Colonic mucosa (tissue), 4 donors: ENCODE measurements around the gene ADARB2. TPM values are rescaled to one million over a fixed set of nuclear protein-coding genes. Genes with fewer than 3 reads are reported as not detected.
A peak's percentile ranks its signal among the peaks of the same experiment; 100 is the strongest.

Source experiments
- DNase-seq: peaks from one replicate; pipeline ENCODE4 v3.0.0-alpha.2; 2020
- H3K27ac ChIP-seq: fragments of 200-600 bp; one replicate; pipeline ENCODE4 v1.8.0; 2021
- H3K27me3 ChIP-seq: fragments of 200-600 bp; one replicate; pipeline ENCODE4 v1.8.0; 2021
- H3K36me3 ChIP-seq: fragments of 200-600 bp; one replicate; pipeline ENCODE4 v1.8.0; 2021
- H3K4me1 ChIP-seq: fragments of 200-600 bp; one replicate; pipeline ENCODE4 v1.8.0; 2021; ENCODE audit warnings: mild to moderate bottlenecking
- H3K4me3 ChIP-seq: fragments of 200-600 bp; one replicate; pipeline ENCODE4 v1.8.0; 2021
- H3K9ac ChIP-seq, 2 donors: one replicate each; pipeline ENCODE4 v1.7.0; 2013; ENCODE audit warnings: control low read depth in 2 of 2, low read depth in 2 of 2, low read length in 2 of 2
- H3K9me3 ChIP-seq: fragments of 200-600 bp; one replicate; pipeline ENCODE4 v1.8.0; 2021
- CTCF ChIP-seq: fragments of 200-600 bp; IDR thresholded peaks from one replicate; pipeline ENCODE4 v1.8.0; 2022; ENCODE audit warnings: antibody characterized with exemption, mild to moderate bottlenecking
- intact Hi-C: fragments of 100-400 bp; cut with DNase I; formaldehyde crosslinking; loops from one replicate; pipeline ENCODE4 v1.14.1; 2022
- total RNA-seq, 2 donors: library from RNA; stranded (reverse); fragmentation: NEBNext Ultra II Directional in 1 of 2; extraction: Animal tissue kit (Norgen Biotek cat#: 25700) in 1 of 2; gene quantifications; one replicate each; pipeline ENCODE4 v1.2.1, GENCODE V29; 2021
- donor health status: healthy.
- donor health status: DM: no; HTN: no; CAD: no.
- donor health status: DM: no; HTN: no; CAD: no.

ADARB2 gene
- total RNA-seq, 2 donors from 2014 or later: 0.19 TPM; not detected in 1

DNA sequence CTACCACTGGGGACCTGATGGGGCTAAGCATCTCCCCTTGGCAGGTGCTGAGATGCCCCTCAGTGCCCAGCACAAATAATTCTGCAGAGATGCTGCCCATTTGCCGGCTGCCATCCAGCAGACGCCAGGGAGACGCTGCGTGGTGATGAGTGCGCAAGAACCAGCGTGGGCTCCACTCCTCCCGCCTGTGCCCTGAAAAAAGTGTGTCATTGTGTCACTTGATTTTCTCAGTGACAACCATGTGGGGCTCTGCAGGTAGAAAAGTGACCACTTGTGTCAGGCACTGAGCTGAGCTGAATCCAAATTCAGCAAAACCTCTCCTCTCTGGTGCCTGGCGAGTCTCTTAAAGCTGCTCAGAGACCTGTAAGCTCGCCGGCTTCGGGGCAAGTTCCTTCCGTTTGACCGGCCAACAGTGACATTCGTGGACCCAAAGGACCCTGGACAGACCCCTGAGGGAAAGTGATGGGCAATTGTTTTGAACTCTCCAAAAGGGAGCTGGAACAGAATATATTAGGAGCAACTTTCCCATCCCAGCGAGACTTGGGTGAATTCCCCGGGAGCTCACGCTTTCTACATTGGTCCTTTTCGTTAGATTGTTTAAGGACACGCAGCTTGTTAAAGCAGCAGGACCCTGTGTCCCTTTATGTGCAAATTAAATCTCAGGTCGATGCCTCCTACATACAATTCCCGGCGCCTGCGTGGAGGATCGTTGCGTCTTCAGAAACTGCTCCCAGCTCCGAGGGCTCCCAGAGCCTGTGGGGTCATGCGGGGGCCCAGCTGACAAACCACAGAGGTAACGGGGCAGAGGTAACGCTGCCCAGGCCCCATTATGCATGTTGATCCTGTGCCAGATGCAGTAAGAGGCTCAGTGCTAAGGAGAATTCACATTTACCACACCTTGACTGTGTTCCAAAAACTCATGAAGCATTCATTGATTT, 332.7 kb downstream of the ADARB2 start:
- TF ChIP-seq CTCF: no peak
- Histone ChIP-seq H3K9ac (no peak overlapping the region), H3K27me3 (no peaks in the 10 kb centered on the region), H3K36me3 (no peaks in the 10 kb centered on the region), H3K27ac (no peak overlapping the region), H3K4me1 (no peaks in the 10 kb centered on the region), H3K9me3 (no peaks in the 10 kb centered on the region), H3K4me3 (no peak overlapping the region)
- intact Hi-C loops: no loop called here
- no peak for DNase-seq

- DNase-seq: no peak
- Histone ChIP-seq H3K27me3 (no peaks in the 10 kb centered on the region), H3K4me3 (no peak overlapping the region), H3K27ac (no peak overlapping the region), H3K9me3 (no peaks in the 10 kb centered on the region), H3K4me1 (no peaks in the 10 kb centered on the region), H3K36me3 (no peaks in the 10 kb centered on the region), H3K9ac (no peak overlapping the region)
- intact Hi-C loops: no loop called here
- TF ChIP-seq CTCF: no peak
Observed at GRCh38 chr10:1403508-1404322, 333.6 kb downstream of the ADARB2 start.

DNA sequence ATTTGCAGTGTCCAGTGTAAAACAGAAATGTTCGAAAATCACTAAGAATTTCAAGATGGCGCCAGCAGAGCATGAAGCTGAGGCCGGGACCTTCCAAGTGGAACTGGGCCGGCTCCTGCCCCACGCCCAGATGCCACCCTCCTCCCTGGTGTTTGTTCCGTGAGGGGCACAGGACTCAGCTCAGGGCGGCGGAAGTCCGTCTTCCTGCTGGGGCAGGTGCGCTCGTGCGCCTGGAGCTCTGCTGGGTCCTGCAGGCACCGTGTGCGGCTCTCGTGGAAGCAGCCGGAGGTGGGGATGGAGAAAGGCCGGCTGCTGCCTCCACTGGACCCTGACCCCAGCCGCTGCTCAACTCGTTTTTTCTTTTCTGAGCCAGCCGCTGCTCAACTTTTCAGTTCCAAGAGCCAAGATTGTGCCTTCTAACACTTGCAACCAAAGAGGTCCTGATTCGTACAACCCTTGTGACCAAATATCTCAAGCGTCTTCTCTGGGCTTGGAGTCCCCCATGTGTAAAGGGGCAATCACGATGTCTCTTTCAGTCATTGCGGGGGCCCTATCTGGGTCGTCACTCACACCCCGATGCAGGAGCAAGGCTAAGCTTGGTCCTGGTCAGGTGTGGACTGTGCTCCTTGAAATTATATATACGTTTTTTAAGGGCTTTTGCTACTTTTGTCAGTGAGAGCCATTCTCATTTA, 334.4 kb downstream of the ADARB2 start:
- Histone ChIP-seq H3K4me3 (no peak overlapping the region), H3K27me3 (no peaks in the 10 kb centered on the region), H3K4me1 (no peaks in the 10 kb centered on the region), H3K9me3 (no peaks in the 10 kb centered on the region), H3K36me3 (no peaks in the 10 kb centered on the region), H3K27ac (no peak overlapping the region), H3K9ac (no peak overlapping the region)
- no peak for TF ChIP-seq CTCF
- no peak for DNase-seq
- intact Hi-C loops: no loop called here

DNA sequence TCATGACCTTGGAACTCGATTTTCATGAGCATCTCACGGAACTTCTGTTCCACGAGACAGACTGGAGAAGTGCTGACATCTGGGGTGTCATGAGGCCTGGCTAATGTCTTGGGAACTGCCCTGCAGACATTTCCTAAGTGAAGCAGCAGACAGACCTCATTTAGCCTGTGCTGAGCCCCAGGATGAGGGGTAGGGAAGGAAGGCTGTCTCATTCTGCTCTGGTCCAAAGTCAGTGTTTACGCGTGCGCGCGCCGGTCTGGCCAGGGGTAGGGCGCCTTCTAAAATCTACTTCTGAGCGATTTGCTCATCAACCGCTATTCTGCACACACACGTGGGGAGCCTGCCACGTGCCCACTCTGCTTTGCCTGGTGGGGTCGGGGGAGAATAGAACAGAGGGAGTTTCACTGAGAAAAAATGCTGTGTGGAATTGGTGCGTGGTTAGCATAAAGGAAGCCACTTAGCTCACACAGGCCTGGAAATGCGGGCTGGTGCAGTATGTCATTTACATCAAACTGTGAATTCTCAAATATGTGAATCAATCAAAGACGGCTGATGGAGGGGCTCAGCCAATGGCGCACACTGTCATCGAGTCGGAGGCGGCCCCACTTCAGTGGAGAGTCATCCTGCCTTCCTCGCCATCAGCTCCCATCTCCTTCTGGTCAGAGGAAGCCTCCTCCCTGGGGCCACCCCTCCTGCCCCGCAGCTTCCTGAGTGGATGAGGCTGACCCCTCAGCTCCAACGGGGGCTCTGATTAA, 335.1 kb downstream of the ADARB2 start:
- Histone ChIP-seq H3K36me3 (no peaks in the 10 kb centered on the region), H3K27ac (no peak overlapping the region)

More for the DNA sequence above, 335.1 kb downstream of the ADARB2 start:
- TF ChIP-seq CTCF: no peak
- no peak overlapping the region for H3K4me3 ChIP-seq
- H3K9me3 ChIP-seq: no peaks in the 10 kb centered on the region
- no peak overlapping the region for H3K9ac ChIP-seq
- DNase-seq: peak; percentile 9
- intact Hi-C loops: no loop called here
- no peaks in the 10 kb centered on the region for H3K4me1 ChIP-seq
- no peaks in the 10 kb centered on the region for H3K27me3 ChIP-seq
